ENCODE results near the gene MGLL.

GRCh38 chr3:127647845-127648204 is 174.5 kb downstream of the MGLL start:
- no peak for TF ChIP-seq CTCF (IDR thresholded peaks at IDR 0.05)
- no peak for TF ChIP-seq POLR2A (IDR thresholded peaks at IDR 0.05)
